ENCODE results near the gene S100A11. TPM values are rescaled to one million over a fixed set of nuclear protein-coding genes. Genes with fewer than 3 reads are reported as not detected.

The S100A11 gene
- total and polyA plus RNA-seq, 9 of the 15 experiments (the other 6 are each of a cell fraction or from before 2014, with no cell fraction given): 131 to 808 (median 235) TPM

DNA sequence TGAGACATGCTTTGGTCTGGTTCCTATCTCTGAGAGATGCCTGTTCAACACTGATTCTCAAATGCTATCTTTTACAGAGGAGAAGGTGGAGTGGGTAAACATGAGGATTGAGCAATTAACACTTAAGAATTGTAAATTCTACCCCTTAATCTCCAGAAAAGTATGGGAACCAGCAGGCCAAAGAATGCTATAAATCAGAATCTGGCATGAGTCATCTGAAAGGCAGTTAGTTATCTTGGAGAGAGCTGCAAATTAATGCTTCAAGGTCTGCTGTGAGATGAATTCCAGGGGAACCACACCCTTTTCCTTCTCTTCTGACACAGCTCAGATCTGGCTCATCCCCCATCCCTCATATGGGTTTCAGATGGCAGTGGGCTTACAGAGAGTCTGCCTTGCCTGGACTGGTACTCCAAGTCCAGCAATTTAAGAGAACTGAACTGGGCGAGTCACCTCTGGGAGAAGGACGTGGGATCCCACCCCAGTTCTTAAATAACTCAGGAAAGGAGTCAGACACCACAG lies 48.3 kb downstream of the S100A11 start (continued):
- TF ChIP-seq PATZ1 (CRISPR knock-in tag; IDR thresholded peaks at IDR 0.05; ENCODE audit: borderline replicate concordance) (no peak), PHF21A (IDR thresholded peaks at IDR 0.05; ENCODE audit: borderline replicate concordance, low read depth) (0 out of 2 replicates have a peak, but pooled peaks have one; percentile 53), SP1 (CRISPR knock-in tag; IDR thresholded peaks at IDR 0.05) (no peak), CREB3L1 (IDR thresholded peaks at IDR 0.05; ENCODE audit: borderline replicate concordance, low read depth) (no peak), SIX5 (IDR thresholded peaks at IDR 0.05; ENCODE audit: borderline replicate concordance in 1 of 2, insufficient read depth in 1 of 2, low read depth in 1 of 2, low read length in 2 of 2) (no peak), NCOR1 (IDR thresholded peaks at IDR 0.05) (peak; percentile 81), CEBPG (CRISPR knock-in tag; IDR thresholded peaks at IDR 0.05) (peak; percentile 67), CEBPG (tag; conservative IDR thresholded peaks at IDR 0.05 in 1 of 2, IDR thresholded peaks at IDR 0.05 in 1 of 2) (peak; percentile 37 to 88; a peak in 2 of 4 replicates), ZNF224 (CRISPR knock-in tag; IDR thresholded peaks at IDR 0.05) (no peak), CBFA2T3 (IDR thresholded peaks at IDR 0.05) (peak; percentile 96), KDM5B (IDR thresholded peaks at IDR 0.05; ENCODE audit: insufficient replicate concordance, low read depth, low read length) (peak; percentile 11), SMARCB1 (IDR thresholded peaks at IDR 0.05; ENCODE audit: insufficient read length, low read depth) (no peak), RCOR1 (IDR thresholded peaks at IDR 0.05; ENCODE audit: borderline replicate concordance in 1 of 2, low read depth in 2 of 2, low read length in 2 of 2) (peak; percentile 98 to 99), KLF6 (CRISPR knock-in tag; IDR thresholded peaks at IDR 0.05; ENCODE audit: borderline replicate concordance) (no peak), HMGN3 (IDR thresholded peaks at IDR 0.05; ENCODE audit: borderline replicate concordance, extremely low read depth, insufficient read length, low read depth, low read length) (peak; percentile 83), KLF1 (tag; IDR thresholded peaks at IDR 0.05) (peak; percentile 80; the same call in 1 of the 2 replicates), CC2D1A (IDR thresholded peaks at IDR 0.05) (0 out of 2 replicates have a peak, but pooled peaks have one; percentile 16), FOXM1 (IDR thresholded peaks at IDR 0.05; ENCODE audit: low read depth) (peak; percentile 57; the same call in 1 of the 2 replicates), FOXM1 (CRISPR knock-in tag; IDR thresholded peaks at IDR 0.05; ENCODE audit: low read depth) (no peak), ZNF449 (CRISPR knock-in tag; IDR thresholded peaks at IDR 0.05) (no peak), NFE2 (IDR thresholded peaks at IDR 0.05; ENCODE audit: low read depth) (peak; percentile 65), EP300 (IDR thresholded peaks at IDR 0.05; ENCODE audit: low read length) (peak; percentile 70), ZFP36 (IDR thresholded peaks at IDR 0.05; ENCODE audit: low read depth, low read length, partially characterized antibody) (no peak), NCOA2 (IDR thresholded peaks at IDR 0.05; ENCODE audit: partially characterized antibody in 2 of 2) (peak; percentile 56 to 74), DPF2 (IDR thresholded peaks at IDR 0.05) (peak; percentile 85)
